H9 (cell line): Measurements from ENCODE around the gene HES6. TPM values are rescaled to one million over a fixed set of nuclear protein-coding genes. Genes with fewer than 3 reads are reported as not detected.

Experiments used
- DNase-seq: peaks from one replicate; pipeline ENCODE4 v3.0.0-alpha.2; 2017
- H2AFZ ChIP-seq: one replicate; pipeline ENCODE4 v1.6.1; 2013; ENCODE audit warnings: mild to moderate bottlenecking, low read length, control low read depth, moderate library complexity
- H2AK5ac ChIP-seq: 2 replicates; pipeline ENCODE4 v1.6.1; 2013; ENCODE audit warnings: low read length, control low read depth, mixed read lengths; ENCODE audit not compliant: insufficient read length
- H2BK120ac ChIP-seq: one replicate; pipeline ENCODE4 v1.6.1; 2013; ENCODE audit warnings: low read depth, mild to moderate bottlenecking, low read length, control low read depth, inconsistent platforms; ENCODE audit not compliant: poor library complexity, severe bottlenecking
- H2BK12ac ChIP-seq: 2 replicates; pipeline ENCODE4 v1.6.1; 2013; ENCODE audit warnings: low read length, control low read depth, mixed read lengths, low read depth; ENCODE audit not compliant: insufficient read length
- H2BK15ac ChIP-seq: 2 replicates; pipeline ENCODE4 v1.6.1; 2013; ENCODE audit warnings: low read depth, low read length, control low read depth
- H2BK20ac ChIP-seq: one replicate; pipeline ENCODE4 v1.6.1; 2013; ENCODE audit warnings: low read depth, mild to moderate bottlenecking, low read length, control low read depth, inconsistent platforms; ENCODE audit not compliant: poor library complexity, severe bottlenecking
- H2BK5ac ChIP-seq: 2 replicates; pipeline ENCODE4 v1.6.1; 2013; ENCODE audit warnings: low read length, control low read depth, mixed read lengths; ENCODE audit not compliant: insufficient read length
- H3K14ac ChIP-seq: 2 replicates; pipeline ENCODE4 v1.6.1; 2013; ENCODE audit warnings: low read length, control low read depth; ENCODE audit not compliant: insufficient read depth
- H3K18ac ChIP-seq: 2 replicates; pipeline ENCODE4 v1.6.1; 2013; ENCODE audit warnings: low read depth, mild to moderate bottlenecking, mixed read lengths, low read length, control low read depth; ENCODE audit not compliant: insufficient read length
- H3K23ac ChIP-seq: 2 replicates; pipeline ENCODE4 v1.6.1; 2013; ENCODE audit warnings: low read length, control low read depth, mixed read lengths, low read depth; ENCODE audit not compliant: insufficient read length
- H3K23me2 ChIP-seq: 2 replicates; pipeline ENCODE4 v1.6.1; 2013; ENCODE audit warnings: low read depth, mild to moderate bottlenecking, mixed read lengths, low read length, control low read depth; ENCODE audit not compliant: insufficient read length, poor library complexity, severe bottlenecking
- H3K27ac ChIP-seq: 2 replicates; pipeline ENCODE4 v1.5.1; 2013; ENCODE audit warnings: low read length, control low read depth, mixed read lengths, low read depth; ENCODE audit not compliant: insufficient read length
- H3K27me3 ChIP-seq: 2 replicates; pipeline ENCODE4 v1.6.1; 2013; ENCODE audit warnings: low read length, control low read depth, inconsistent platforms; ENCODE audit not compliant: insufficient read depth
- H3K4ac ChIP-seq: 2 replicates; pipeline ENCODE4 v1.6.1; 2013; ENCODE audit warnings: low read depth, mild to moderate bottlenecking, control low read depth, inconsistent platforms, low read length, moderate library complexity
- H3K4me1 ChIP-seq: 2 replicates; pipeline ENCODE4 v1.6.1; 2013; ENCODE audit warnings: low read length, control low read depth, inconsistent platforms; ENCODE audit not compliant: insufficient read depth
- H3K4me2 ChIP-seq: 2 replicates; pipeline ENCODE4 v1.6.1; 2013; ENCODE audit warnings: low read length, control low read depth, mixed read lengths; ENCODE audit not compliant: insufficient read length, insufficient read depth
- H3K56ac ChIP-seq: 2 replicates; pipeline ENCODE4 v1.6.1; 2013; ENCODE audit warnings: low read depth, mild to moderate bottlenecking, mixed read lengths, low read length, control low read depth; ENCODE audit not compliant: insufficient read length
- H3K79me1 ChIP-seq: 2 replicates; pipeline ENCODE4 v1.6.1; 2013; ENCODE audit warnings: low read depth, mild to moderate bottlenecking, moderate library complexity, low read length, control low read depth, inconsistent platforms; ENCODE audit not compliant: insufficient read depth, poor library complexity, severe bottlenecking
- H3K79me2 ChIP-seq: 2 replicates; pipeline ENCODE4 v1.6.1; 2013; ENCODE audit warnings: low read length, control low read depth, inconsistent platforms; ENCODE audit not compliant: insufficient read depth
- H3K9ac ChIP-seq: 2 replicates; pipeline ENCODE4 v1.6.1; 2013; ENCODE audit warnings: low read length, control low read depth, mixed read lengths; ENCODE audit not compliant: insufficient read length; ENCODE audit errors: extremely low read depth
- H3K9me3 ChIP-seq: one replicate; pipeline ENCODE4 v1.6.1; 2013; ENCODE audit warnings: low read depth, low read length, inconsistent platforms; ENCODE audit not compliant: control insufficient read depth
- H3T11ph ChIP-seq: one replicate; pipeline ENCODE4 v1.6.1; 2013; ENCODE audit warnings: mild to moderate bottlenecking, low read length, control low read depth, inconsistent platforms
- H4K20me1 ChIP-seq: one replicate; pipeline ENCODE4 v1.6.1; 2013; ENCODE audit not compliant: control insufficient read depth, insufficient read length, insufficient read depth
- H4K5ac ChIP-seq: 2 replicates; pipeline ENCODE4 v1.6.1; 2013; ENCODE audit warnings: low read depth, mild to moderate bottlenecking, mixed read lengths, low read length, control low read depth; ENCODE audit not compliant: insufficient read length
- H4K8ac ChIP-seq: replicated peaks from 2 replicates; pipeline ENCODE4 v1.6.1; 2013; ENCODE audit warnings: low read length, control low read depth, mixed read lengths, low read depth; ENCODE audit not compliant: insufficient read length
- H4K91ac ChIP-seq: 2 replicates; pipeline ENCODE4 v1.6.1; 2013; ENCODE audit warnings: low read depth, mild to moderate bottlenecking, moderate library complexity, mixed read lengths, low read length, control low read depth; ENCODE audit not compliant: insufficient read length
- H3K27ac Mint-ChIP-seq, 3 experiments: 2 replicates in 2 of 3; 3 replicates in 1 of 3; pipeline ENCODE4 v1.8.0; 2020 to 2021; ENCODE audit warnings: mixed read lengths in 3 of 3, mild to moderate bottlenecking in 1 of 3, moderate library complexity in 1 of 3
- H3K27me3 Mint-ChIP-seq: 2 replicates; pipeline ENCODE4 v1.8.0; 2021; ENCODE audit warnings: low read depth, mild to moderate bottlenecking, moderate library complexity, mixed read lengths
- H3K36me3 Mint-ChIP-seq, 3 experiments: 2 replicates in 2 of 3; 3 replicates in 1 of 3; pipeline ENCODE4 v1.8.0; 2020 to 2021; ENCODE audit warnings: low read depth in 3 of 3, mixed read lengths in 3 of 3; ENCODE audit not compliant: insufficient read depth in 1 of 3
- H3K4me1 Mint-ChIP-seq, 2 experiments: 2 replicates each; pipeline ENCODE4 v1.8.0; 2020; ENCODE audit warnings: mixed read lengths in 2 of 2
- H3K4me3 Mint-ChIP-seq, 2 experiments: 2 replicates in 1 of 2; 3 replicates in 1 of 2; pipeline ENCODE4 v1.8.0; 2020 to 2021; ENCODE audit warnings: mild to moderate bottlenecking in 2 of 2, mixed read lengths in 2 of 2, moderate library complexity in 1 of 2
- H3K9me3 Mint-ChIP-seq, 2 experiments: 2 replicates in 1 of 2; 3 replicates in 1 of 2; pipeline ENCODE4 v1.8.0; 2020; ENCODE audit warnings: mild to moderate bottlenecking in 2 of 2, mixed read lengths in 2 of 2, moderate library complexity in 1 of 2
- CTCF ChIP-seq: fragments of 200-600 bp; sonication (generic); conservative IDR thresholded peaks from 3 replicates; pipeline ENCODE4 v1.8.0; 2021; ENCODE audit warnings: antibody characterized with exemption, mild to moderate bottlenecking
- WGBS: extraction: QIAGEN DNeasy Blood & Tissue Kit; methylation state at CpG from one replicate; pipeline ENCODE4 v1.1.7; 2013; ENCODE audit warnings: missing lambda C conversion rate, low lambda C conversion rate, mixed read lengths; ENCODE audit not compliant: insufficient read length; ENCODE audit errors: extremely low coverage; 5-methylcytosine and 5-hydroxymethylcytosine counted together
- total RNA-seq: library from RNA; stranded (reverse); gene quantifications from 2 replicates; pipeline ENCODE4 v1.2.1, GENCODE V29; 2021

Gene HES6
- total RNA-seq, 1 experiment from 2014 or later: 27.1 TPM

DNA sequence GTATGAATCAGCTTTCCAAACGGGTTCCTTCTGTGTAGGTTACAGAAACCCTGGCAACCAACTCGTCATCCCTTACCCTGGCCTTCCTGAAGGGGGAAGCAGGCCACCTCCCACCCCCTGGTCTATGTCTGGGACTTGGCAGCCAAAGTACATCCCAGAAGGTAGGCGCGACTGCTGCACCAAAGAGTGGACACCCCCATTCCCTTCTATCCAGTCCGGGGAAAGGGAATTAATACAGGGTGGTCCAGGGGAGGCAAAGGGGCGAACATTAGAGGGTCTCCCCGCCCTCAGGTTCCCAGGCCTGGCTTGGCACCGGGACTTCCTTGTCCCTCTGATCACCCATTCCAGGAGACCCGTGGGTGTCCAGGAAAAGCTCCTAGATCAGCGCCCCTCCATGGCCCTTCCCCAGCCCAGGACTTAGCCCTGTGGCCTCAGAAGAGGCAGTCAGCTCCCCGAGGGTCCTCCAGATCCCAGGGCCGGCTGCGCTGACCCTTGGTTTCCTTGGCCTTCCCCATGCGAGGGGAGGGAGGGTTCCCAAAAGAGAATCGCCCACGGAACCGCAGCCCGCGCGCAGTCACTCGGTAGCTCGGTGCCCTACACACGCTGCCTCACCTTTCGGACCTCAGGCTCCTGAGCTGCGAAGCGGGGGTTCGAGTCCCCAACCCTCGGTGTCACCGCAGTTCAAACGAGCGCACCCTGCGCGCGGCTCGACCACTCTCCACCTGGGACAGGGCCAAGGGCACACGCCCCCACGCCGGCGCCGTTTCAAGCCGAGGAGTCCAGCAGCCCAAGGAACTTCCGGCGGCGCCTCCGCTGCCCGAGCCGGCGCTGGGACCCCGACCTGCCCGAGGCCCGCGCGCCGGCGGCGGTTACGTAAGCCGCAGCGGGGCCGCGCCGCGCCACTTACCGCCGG lies 48.2 kb upstream of the HES6 start, which contains the start of gene PER2:
PER2 (minus strand) TSS at position 874 of the 913 bp plus-strand sequence. CDS start 10,674 bp downstream, outside the sequence.
- Histone ChIP-seq H3K79me2 (no peaks in the 10 kb centered on the region), H3K79me1 (no peaks in the 10 kb centered on the region), H3T11ph (no peak within 1 kb of the TSS), H3K14ac (peak within 1 kb of the TSS; percentile 72), H3K23me2 (peaks cover 11% of the 10 kb centered on the region), H3K4me1 (no peaks in the 10 kb centered on the region; the same call in 1 of the 2 replicates), H3K56ac (no peak within 1 kb of the TSS), H3K27ac (no peak within 1 kb of the TSS), H2AK5ac (no peak within 1 kb of the TSS), H2BK120ac (peak within 1 kb of the TSS; percentile 64), H4K20me1 (no peaks in the 10 kb centered on the region), H3K23ac (no peak within 1 kb of the TSS), H4K5ac (no peak within 1 kb of the TSS), H4K91ac (no peak within 1 kb of the TSS), H3K18ac (peak within 1 kb of the TSS; percentile 69), H2AFZ (no peak within 1 kb of the TSS), H3K27me3 (no peaks in the 10 kb centered on the region), H4K8ac (no peak within 1 kb of the TSS), H2BK5ac (no peak within 1 kb of the TSS), H2BK12ac (no peak within 1 kb of the TSS), H2BK15ac (no peak within 1 kb of the TSS), H2BK20ac (no peak within 1 kb of the TSS), H3K4ac (no peak within 1 kb of the TSS; the same call in 1 of the 2 replicates), H3K9ac (peak within 1 kb of the TSS; percentile 17), H3K9me3 (no peaks in the 10 kb centered on the region), H3K4me2 (peak within 1 kb of the TSS; percentile 80)
- Mint-ChIP-seq H3K4me1 (peaks cover 37 to 54% of the 10 kb centered on the region in 2 experiments), H3K4me3 (peak within 1 kb of the TSS; percentile 85 to 89), H3K9me3 (no peaks in the 10 kb centered on the region), H3K27ac (peak within 1 kb of the TSS in 2 of 3 experiments; percentile 63 to 71; a peak in 4 of 7 replicates), H3K27me3 (peaks cover 9% of the 10 kb centered on the region), H3K36me3 (no peaks in the 10 kb centered on the region; a peak in 1 of 7 replicates)
- DNase-seq: peak; percentile 66
- TF ChIP-seq CTCF: peak; percentile 20; the same call in 1 of the 3 replicates
- WGBS: no CpG with 5 or more reads among the region's 65 CpGs
